PFSK-1 (cell line): ENCODE results near the gene FFAR2.

Experiments
- FOXP2 ChIP-seq: optimal IDR thresholded peaks from 2 replicates; pipeline ENCODE3; 2011; ENCODE audit warnings: borderline replicate concordance, control low read depth, inconsistent platforms; ENCODE audit not compliant: insufficient read depth; ENCODE audit errors: extremely low read length, extremely low read depth
- POLR2AphosphoS5 ChIP-seq: IDR thresholded peaks from 2 replicates; pipeline ENCODE4 v1.6.1; 2012; ENCODE audit warnings: low read depth, mild to moderate bottlenecking, control low read depth, low read length, moderate library complexity
- REST ChIP-seq, 2 experiments: IDR thresholded peaks; 2 replicates each; pipeline versions ENCODE4 v1.6.1 to v1.8.0; 2011 to 2012; ENCODE audit warnings: low read depth in 2 of 2, low read length in 2 of 2, control low read depth in 1 of 2, inconsistent platforms in 1 of 2, mild to moderate bottlenecking in 1 of 2, moderate library complexity in 1 of 2; ENCODE audit not compliant: insufficient read depth in 1 of 2
- SIN3A ChIP-seq: IDR thresholded peaks from 2 replicates; pipeline ENCODE4 v1.6.1; 2012; ENCODE audit warnings: mild to moderate bottlenecking, low read length, moderate library complexity, borderline replicate concordance; ENCODE audit not compliant: insufficient read depth
- TAF1 ChIP-seq: IDR thresholded peaks from 2 replicates; pipeline ENCODE4 v1.6.1; 2012; ENCODE audit warnings: low read length, control low read depth, borderline replicate concordance; ENCODE audit not compliant: insufficient read depth

FFAR2 gene

GRCh38 chr19:35500611-35501010, 52.6 kb downstream of the FFAR2 start:
- TF ChIP-seq REST (IDR thresholded peaks at IDR 0.05; ENCODE audit: insufficient read depth in 1 of 2, low read depth in 2 of 2, low read length in 2 of 2): no peak
- TF ChIP-seq POLR2AphosphoS5: no peak
- no peak for TF ChIP-seq SIN3A
- no peak for TF ChIP-seq FOXP2
- no peak for TF ChIP-seq TAF1
